Stimulated activated CD8-positive, alpha-beta memory T cell treated with anti-CD3 and anti-CD28 coated beads, Interleukin-15, amount 100 ng/mL, for 1 hour (primary cell): Measurements from ENCODE around the gene CCDC146.
"Not testable (repeated sequence)": the region's sequence is repeated elsewhere in the genome, so short reads cannot be mapped to it uniquely, and the experiment has no call there.

Experiments
- DNase-seq: peaks from one replicate; pipeline ENCODE4 v3.0.0-alpha.2; 2020; ENCODE audit warnings: low read depth

CCDC146 gene

DNA sequence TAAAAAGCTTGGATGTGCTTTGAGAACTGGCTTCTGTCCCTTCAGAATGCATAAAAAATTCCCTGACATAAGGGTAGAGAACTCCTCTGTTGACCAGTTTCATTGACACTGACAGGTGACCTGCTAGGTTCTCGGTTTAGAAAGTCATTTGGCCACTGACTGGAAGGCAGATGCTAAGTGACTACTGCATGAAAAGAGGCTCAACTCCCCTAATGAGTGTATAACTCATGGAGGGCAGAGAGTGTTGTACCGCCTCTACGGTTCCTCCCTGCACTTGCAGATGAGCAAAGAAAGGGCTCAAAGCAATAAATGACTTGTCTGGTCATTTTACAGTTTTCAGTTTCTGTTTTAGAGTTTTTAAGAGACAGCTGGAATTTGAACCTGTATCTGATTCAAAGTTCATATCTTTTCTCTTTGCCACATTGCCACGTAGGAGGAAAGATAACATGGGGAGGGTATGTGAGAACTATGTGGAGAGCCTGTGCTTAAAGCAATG, 80.1 kb downstream of the CCDC146 start:
- no peak for DNase-seq

DNA sequence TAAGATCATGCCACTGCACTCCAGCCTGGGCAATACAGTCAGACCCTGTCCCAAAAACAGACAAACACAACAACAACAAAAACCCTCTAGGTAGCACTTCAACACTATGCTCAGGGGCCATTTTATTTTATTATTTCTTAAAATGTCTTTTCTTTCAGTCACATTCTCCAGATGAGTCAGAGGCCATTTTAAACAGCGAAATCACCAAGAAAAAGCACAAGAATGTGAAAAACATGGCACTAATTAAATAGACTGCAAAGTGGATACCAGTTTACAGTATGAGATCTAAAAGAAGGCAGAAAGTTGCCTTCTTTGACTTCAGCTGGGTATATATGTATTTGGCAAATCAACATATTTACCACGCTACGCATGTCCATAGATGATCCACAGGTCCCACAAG, 83.3 kb downstream of the CCDC146 start:
- no peak for DNase-seq

DNA sequence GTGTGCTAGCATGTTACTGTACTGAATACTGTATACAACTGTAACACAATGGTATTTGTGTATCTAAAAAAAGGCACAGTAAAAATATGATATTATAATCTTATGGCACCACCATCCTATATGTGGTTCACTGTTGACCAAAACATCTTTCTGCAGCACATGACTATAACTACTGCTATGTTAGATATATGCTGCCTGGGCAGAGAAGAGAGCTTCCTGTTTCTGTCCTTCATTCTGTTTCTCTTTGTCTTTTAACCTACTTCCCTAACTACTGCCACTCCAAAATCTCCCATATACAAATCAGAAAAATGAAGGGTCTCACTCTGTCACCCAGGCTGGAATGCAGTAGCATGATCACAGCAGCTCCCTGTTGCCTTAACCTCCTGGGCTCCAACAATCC, 86.0 kb downstream of the CCDC146 start:
- no peak for DNase-seq

DNA sequence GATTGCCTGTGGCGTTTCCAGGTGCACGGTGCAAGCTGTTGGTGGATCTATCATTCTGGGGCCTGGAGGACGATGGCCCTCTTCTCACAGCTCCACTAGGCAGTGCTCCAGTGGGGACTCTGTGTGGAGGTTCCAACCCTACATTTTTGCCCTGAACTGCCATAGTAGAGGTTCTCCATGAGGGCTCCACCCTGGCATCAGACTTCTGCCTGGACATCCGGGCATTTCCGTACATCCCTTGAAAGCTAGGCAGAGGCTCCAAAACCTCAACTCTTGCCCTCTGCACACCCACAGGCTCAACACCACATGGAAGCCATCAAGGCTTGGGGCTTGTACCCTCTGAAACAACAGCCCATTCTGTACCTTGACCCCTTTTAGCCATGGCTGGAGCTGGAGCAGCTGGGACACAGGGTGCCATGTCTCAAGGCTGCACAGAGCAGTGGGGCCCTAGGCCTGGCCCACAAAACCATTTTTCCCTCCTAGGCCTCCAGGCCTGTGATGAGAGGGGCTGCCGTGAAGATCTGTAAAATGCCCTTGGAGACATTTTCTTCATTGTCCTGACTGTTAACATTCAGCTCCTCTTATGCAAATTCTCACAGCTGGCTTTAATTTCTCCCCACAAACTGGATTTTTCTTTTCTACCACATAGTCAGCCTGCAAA, 87.2 kb downstream of the CCDC146 start:
- DNase-seq = no peak

GRCh38 chr7:77216181-77216845, 93.9 kb downstream of the CCDC146 start:
- no peak for DNase-seq

DNA sequence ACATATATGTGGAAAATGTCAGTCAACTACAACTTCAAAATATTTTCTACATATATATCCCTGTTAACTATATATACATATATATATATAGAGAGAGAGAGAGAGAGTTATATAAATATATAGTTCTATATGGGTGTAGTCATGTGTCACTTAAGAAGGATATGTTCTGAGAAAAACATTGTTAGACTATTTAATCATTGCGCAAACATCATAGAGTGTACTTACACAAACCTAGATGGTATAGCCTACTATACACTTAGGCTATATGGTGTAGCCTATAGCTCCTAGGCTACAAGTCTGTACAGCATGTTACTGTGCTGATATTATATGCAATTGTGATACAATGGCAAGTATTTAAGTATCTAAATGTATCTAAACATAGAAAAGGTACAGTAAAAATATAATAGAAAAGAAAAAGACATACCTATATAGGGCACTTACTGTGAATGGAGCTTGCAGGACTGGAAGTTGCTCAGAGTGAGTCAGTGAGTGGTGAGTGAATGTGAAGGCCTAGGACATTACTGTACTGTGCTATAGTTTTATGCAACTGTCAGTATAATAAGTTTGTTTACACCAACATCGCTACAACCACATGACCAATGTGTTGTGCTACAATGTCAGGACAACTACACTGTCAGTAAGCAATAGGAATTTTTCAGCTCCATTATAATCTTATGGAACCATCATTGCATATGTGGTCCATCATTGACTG, 95.2 kb downstream of the CCDC146 start:
- no peak for DNase-seq

- DNase-seq = not testable (repeated sequence)
These were observed 97.4 kb downstream of the CCDC146 start for GRCh38 chr7:77219701-77220331.

- DNase-seq = no peak
These were observed 99.7 kb downstream of the CCDC146 start for GRCh38 chr7:77222065-77222464.

DNA sequence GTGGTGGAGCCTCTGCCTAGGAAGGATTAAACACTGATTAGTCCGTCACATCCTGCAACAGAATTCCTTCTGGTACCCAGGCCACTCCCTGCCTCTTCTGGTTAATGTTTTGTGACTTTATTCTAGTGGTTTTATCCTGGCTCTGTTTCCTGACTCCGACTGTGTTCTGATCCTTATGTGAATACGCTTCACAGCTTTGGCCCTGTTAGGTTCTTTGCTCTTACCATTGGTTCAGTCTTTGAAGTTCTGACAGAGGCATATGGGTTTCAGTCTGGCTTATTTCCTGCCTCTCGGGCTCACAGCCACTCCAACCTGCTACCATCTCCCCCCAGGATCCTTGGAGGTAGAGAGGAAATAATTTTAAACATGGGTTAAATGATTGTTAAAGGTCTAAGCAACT, 100.4 kb downstream of the CCDC146 start:
- no peak for DNase-seq

DNA sequence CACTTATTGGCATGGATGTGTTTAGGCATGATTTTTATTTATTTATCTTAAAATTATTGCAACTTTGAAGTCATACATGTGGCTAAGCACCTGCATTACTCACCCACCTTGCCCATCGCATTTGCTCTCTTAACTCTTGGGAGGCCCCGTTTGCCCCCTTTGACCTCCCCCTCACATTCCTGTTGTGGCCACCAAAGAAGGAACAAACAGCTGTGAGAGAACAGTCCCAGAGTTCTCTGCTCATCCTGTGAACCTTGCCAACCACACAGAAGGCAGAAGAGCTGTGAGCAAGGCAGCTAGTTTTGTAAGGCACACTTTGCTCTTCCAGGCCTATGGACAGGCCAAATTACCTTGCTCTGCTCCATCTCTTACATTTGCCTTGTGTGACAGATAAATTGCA, 100.8 kb downstream of the CCDC146 start:
- DNase-seq = no peak

DNA sequence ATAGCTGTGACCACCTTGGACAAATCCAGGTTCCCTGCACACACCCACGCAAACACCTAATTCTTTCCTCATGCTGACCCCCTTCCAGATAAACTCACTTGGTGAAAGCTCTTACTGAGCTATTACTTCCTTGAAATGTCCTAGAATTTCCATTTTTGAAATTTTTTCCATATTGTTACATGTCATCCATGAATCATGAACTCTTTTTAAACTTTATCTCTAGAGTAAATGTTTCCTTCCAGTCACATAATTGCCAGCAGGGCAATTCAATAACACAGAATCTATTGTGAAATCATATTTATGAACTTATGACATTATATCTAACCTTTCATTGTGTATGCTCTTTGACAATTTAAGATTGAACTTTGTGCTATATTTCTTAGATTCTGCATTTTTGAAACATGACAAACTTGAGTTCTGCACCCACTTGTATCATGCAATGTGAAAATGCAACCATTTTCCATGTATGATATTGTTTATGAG, 104.0 kb downstream of the CCDC146 start:
- DNase-seq = no peak

DNA sequence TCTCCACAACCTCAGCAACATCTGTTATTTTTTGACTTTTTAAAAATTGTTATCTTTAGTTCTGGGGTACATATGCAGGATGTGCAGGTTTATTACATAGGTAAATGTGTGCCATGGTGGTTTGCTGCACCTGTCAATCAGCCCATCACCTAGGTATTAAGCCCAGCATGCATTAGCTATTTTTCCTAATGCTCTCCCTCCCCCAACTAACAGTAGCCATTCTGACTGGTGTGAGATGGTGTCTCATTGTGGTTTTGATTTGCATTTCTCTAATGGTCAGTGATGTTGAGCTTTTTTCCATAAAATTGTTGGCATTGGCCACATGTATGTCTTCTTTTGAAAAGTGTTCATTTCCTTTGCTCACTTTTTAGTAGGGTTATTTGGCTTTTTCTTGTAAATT, 106.4 kb downstream of the CCDC146 start:
- DNase-seq = not testable (repeated sequence)

DNA sequence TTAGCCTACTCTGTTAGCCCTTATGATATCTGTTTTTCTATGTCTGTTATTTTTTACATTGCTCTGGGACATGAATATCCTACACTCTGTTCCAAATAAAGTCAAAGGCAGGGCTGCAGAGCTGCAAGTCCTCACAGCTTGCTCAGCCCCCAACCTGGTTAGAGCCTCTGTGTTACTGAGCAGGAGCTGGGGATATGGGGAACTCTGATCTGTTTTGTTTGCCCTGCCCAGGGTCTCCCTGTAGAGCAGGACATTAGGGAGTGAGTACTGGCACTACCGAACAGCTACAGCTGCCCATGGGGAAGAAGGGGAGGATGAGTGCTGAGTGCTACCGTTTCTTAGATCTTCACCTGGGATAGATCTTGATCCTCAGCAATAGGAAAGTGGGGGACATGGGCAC, 110.1 kb downstream of the CCDC146 start:
- no peak for DNase-seq

GRCh38 chr7:77235276-77235675, 112.9 kb downstream of the CCDC146 start:
- no peak for DNase-seq

- no peak for DNase-seq
These were observed 116.3 kb downstream of the CCDC146 start for GRCh38 chr7:77238703-77239136.

DNA sequence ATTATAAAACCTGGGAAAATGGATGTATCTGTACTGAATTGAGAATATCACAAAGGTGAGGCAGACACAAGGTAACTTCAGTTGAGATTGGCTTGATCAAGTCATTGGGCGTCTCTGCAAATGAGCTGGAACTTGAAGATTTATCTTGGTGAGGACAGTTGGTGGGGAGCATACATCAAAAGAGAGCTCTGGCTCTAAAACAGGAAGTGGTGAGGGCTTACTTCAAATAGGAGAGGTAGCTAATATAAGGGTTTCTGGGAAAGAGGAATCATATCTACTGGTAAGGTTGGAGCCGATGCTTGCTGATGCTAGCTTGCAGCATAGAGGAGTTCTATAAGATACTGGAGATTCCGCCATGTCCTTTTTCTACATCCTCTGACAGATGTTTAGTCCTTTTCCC, 117.1 kb downstream of the CCDC146 start:
- no peak for DNase-seq

DNA sequence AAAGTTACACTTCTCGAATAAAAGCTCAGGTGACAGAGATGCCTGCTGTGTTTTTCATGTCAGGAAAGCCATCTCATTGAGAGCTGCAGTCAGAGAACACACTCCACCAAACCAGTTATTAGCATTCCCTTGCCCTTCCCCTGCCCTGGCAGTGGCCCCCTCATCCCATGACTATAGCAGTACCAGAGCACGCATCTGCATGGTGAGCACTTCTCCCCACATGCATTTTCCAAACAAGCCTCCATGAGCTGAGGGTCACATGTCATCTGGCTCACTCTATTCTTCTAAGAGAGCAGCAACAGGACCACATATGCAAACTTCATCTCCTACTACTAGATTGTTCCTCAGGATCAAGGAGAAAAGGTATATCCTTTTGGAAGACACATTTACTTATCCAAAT, 119.7 kb downstream of the CCDC146 start:
- no peak for DNase-seq

GRCh38 chr7:77242554-77242953, 120.1 kb downstream of the CCDC146 start:
- DNase-seq = no peak

DNA sequence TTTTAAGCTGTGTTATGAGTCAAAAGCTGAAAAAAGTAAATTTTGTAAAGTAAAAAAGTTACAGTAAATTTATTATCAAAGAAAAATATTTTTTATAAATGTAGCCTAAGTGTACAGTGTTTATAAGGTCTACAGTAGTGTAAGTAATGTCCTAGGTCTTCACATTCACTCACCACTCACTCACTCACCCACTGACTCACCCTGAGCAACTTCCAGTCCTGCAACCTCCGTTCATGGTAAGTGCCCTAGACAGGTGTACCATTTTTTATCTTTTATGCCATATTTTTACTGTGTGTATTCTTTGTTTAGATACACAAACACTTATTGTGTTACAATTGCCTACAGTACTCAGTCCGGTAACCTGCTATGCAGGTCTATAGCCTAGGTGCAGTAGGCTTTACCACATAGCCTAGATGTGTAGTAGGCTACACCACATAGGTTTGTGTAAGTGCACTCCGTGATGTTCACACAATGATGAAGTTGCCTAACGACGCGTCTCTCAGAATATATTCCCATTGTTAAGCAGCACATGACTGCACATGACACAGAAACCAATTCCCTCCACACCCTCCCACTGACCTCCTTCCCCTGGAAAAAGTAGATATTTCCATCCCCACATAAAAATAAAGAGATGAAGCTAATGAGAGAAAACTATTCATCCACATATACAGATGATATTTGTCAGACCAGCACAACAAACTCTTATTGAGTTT, 122.0 kb downstream of the CCDC146 start:
- no peak for DNase-seq

GRCh38 chr7:77245015-77245755, 122.8 kb downstream of the CCDC146 start:
- DNase-seq = no peak

- DNase-seq = no peak
These were observed 123.7 kb downstream of the CCDC146 start for GRCh38 chr7:77246026-77246640.
